SJCRH30 (cell line): ENCODE measurements around the gene RSL1D1. TPM values are rescaled to one million over a fixed set of nuclear protein-coding genes. Genes with fewer than 3 reads are reported as not detected.
A peak's percentile ranks its signal among the peaks of the same experiment; 100 is the strongest.

Experiments
- DNase-seq, 2 experiments: peaks; one replicate each; pipeline ENCODE4 v3.0.0-alpha.2; 2015 to 2020
- H3K27ac ChIP-seq: fragments of 250-450 bp; sonication (Bioruptor Pico); 2 replicates; pipeline ENCODE4 v1.5.1; 2020; ENCODE audit warnings: mild to moderate bottlenecking, moderate library complexity
- H3K27me3 ChIP-seq: fragments of 250-450 bp; sonication (Bioruptor Pico); 2 replicates; pipeline ENCODE4 v1.5.1; 2020; ENCODE audit warnings: mild to moderate bottlenecking, moderate library complexity
- H3K36me3 ChIP-seq: fragments of 250-450 bp; sonication (Bioruptor Pico); 2 replicates; pipeline ENCODE4 v1.5.1; 2020; ENCODE audit warnings: mild to moderate bottlenecking, moderate library complexity
- H3K4me1 ChIP-seq: fragments of 250-450 bp; sonication (Bioruptor Pico); 2 replicates; pipeline ENCODE4 v1.5.1; 2020; ENCODE audit warnings: mild to moderate bottlenecking, moderate library complexity
- H3K4me3 ChIP-seq: fragments of 250-450 bp; sonication (Bioruptor Pico); 2 replicates; pipeline ENCODE4 v1.5.1; 2020; ENCODE audit warnings: mild to moderate bottlenecking, moderate library complexity
- H3K9me3 ChIP-seq: fragments of 250-450 bp; sonication (Bioruptor Pico); replicated peaks from 2 replicates; pipeline ENCODE4 v1.5.1; 2020; ENCODE audit warnings: mild to moderate bottlenecking, moderate library complexity
- total RNA-seq: library from RNA; depleted of rRNA; stranded (reverse); fragments of >200 nt; shearing (Covaris generic); gene quantifications from 2 replicates; pipeline ENCODE4 v1.2.3, GENCODE V29; 2014; rRNA removed

The RSL1D1 gene
- total RNA-seq, result 297 and 349 TPM in 2 replicates

DNA sequence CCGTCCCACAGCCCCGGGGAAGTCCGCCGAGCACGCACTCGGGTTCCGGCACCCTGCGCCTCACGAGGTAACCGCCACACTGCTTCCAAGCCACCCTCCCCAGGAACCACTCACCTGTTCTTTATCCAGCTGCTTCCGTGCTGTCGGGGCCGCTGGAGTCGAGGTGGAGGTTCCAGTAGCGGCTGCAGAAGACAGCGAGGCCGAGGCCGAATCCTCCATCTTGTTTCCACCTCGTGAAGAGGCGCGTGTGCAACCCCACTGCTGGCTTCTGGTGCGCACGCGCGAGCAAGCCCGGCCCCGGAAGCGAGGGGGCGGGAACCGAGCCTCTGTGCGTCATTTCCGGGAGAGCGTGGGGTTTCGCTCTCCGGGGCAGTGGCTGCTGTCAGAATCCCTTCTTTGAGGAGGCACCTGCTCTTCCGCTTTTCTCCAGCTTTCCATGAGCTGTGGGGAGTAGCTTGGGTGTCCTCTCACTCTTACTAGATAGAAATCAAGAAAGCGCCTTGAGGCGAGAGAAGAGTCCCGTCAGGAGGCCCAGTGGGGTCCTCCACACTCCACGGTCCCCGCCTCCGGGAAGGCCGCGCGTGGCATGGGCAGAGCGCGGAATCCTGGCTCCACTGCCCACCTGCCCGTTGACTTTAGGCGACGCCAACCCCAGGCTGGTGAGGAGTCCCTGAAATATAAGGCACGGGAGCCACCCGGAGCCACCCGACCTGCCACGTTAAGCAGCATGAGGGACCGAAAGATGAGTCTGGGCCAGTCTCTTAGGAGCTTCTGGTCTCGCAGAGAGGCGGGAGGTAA, at the start of gene RSL1D1:
TSS of gene RSL1D1 (minus strand) at position 249 of the 798 bp plus-strand sequence. CDS start at position 219, 30 bp downstream.
- peaks cover 36% of the 10 kb centered on the region for H3K36me3 ChIP-seq

GRCh38 chr16:11901091-11901490, 49.7 kb upstream of the RSL1D1 start:
- DNase-seq, result no peak
- no peaks in the 10 kb centered on the region for H3K9me3 ChIP-seq
- H3K4me1 ChIP-seq, result no peaks in the 10 kb centered on the region
- no peaks in the 10 kb centered on the region for H3K27me3 ChIP-seq
- peaks cover 21% of the 10 kb centered on the region; the same call in 1 of the 2 replicates for H3K36me3 ChIP-seq
- no peak overlapping the region for H3K27ac ChIP-seq
- H3K4me3 ChIP-seq, result no peak overlapping the region

More for the DNA sequence above, at the start of gene RSL1D1:
- peak within 1 kb of the TSS; percentile 95 for H3K4me3 ChIP-seq
- H3K4me1 ChIP-seq, result 0 out of 2 replicates have a peak, but pooled peaks cover 4% of the 10 kb centered on the region
- H3K9me3 ChIP-seq, result no peaks in the 10 kb centered on the region
- peak; percentile 85 to 92 for DNase-seq
- H3K27me3 ChIP-seq, result no peaks in the 10 kb centered on the region
- H3K27ac ChIP-seq, result peak within 1 kb of the TSS; percentile 86

GRCh38 chr16:11896486-11897176, 45.3 kb upstream of the RSL1D1 start:
- Histone ChIP-seq H3K4me3 (no peak overlapping the region), H3K27me3 (no peaks in the 10 kb centered on the region), H3K9me3 (no peaks in the 10 kb centered on the region), H3K36me3 (peaks cover 35% of the 10 kb centered on the region), H3K27ac (no peak overlapping the region), H3K4me1 (no peaks in the 10 kb centered on the region)
- no peak for DNase-seq

GRCh38 chr16:11893571-11893970, 42.2 kb upstream of the RSL1D1 start:
- peaks cover 43% of the 10 kb centered on the region for H3K36me3 ChIP-seq
- DNase-seq, result no peak
- H3K9me3 ChIP-seq, result no peaks in the 10 kb centered on the region
- H3K4me1 ChIP-seq, result no peaks in the 10 kb centered on the region
- no peaks in the 10 kb centered on the region for H3K27me3 ChIP-seq
- no peak overlapping the region for H3K27ac ChIP-seq
- no peak overlapping the region for H3K4me3 ChIP-seq

DNA sequence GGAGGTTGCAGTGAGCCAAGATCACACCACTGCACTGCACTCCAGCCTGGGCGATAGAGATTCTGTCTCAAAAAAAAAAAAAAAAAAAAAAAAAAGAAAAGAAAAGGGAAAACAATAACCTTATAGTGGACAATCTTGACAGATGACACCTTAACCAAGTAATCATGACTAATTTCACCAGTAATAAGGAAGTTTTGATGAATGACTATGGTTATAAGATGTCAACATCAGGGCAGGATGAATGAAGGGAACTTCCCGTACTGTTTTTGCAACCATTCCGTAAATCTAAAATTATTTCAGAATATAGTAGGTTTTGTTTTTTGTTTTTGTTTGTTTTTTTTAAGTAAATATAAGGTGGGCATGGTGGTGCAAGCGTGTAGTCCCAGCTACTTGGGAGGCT, 41.4 kb upstream of the RSL1D1 start:
- H3K4me1 ChIP-seq, result no peaks in the 10 kb centered on the region
- no peaks in the 10 kb centered on the region for H3K27me3 ChIP-seq
- no peak overlapping the region for H3K27ac ChIP-seq
- H3K4me3 ChIP-seq, result no peak overlapping the region
- H3K9me3 ChIP-seq, result no peaks in the 10 kb centered on the region
- peaks cover 40% of the 10 kb centered on the region for H3K36me3 ChIP-seq
- DNase-seq, result no peak

DNA sequence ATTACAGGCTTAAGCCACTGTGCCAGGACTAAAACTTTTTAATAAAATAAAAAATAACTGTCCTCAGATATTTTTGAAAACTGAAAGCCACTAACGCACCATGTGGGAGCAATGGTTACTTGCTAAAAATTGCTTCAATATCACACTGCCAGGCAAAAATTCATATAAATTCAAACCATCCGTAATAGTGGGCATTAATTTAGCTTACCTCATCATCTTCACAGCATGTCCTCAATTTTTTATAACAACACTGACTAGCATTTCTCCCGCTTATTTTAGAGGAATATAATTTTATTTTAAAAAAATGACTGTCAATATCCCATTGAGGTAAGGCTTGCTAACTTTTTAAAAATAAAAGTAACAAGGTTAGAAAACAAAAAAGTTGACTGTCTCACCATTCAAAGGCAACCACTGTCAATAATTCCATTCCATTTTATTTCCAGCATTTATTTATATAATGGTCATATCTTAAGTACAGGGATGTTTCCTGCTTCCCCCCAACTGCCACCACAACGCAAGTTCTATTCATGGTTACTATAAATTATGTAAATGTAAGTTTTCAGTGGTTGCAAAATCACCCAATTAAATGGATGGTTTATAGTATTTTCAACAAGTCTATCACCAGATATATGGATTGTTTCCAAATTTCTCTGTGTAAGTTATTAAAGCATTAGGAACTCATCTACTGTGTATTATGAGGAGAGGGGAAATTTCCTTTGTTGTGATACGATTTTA, 39.1 kb upstream of the RSL1D1 start:
- no peak overlapping the region for H3K4me3 ChIP-seq

DNA sequence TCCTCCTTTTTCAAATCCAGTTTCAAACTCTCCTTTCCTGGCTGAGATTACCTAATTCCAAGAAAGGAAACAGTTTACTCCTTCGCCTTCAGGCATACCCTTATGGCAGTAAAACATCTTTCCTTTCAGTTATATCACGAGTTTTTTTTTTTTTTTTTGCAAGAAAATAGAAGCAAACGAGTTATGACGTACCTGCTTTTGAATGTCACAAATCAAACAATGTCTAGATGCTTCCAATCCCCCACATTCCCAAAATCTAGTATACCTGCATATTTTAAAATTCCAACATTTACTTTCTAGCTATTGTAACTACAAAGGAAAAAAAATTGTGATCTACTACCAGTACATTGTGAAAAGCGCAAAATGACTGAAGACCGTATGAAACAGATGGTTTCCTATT, 35.5 kb upstream of the RSL1D1 start:
- Histone ChIP-seq H3K27me3 (no peaks in the 10 kb centered on the region), H3K27ac (no peak overlapping the region), H3K9me3 (no peaks in the 10 kb centered on the region), H3K4me3 (no peak overlapping the region), H3K4me1 (no peaks in the 10 kb centered on the region), H3K36me3 (peaks cover 55% of the 10 kb centered on the region)
- DNase-seq, result no peak

More for the DNA sequence above, 39.1 kb upstream of the RSL1D1 start:
- DNase-seq, result no peak
- Histone ChIP-seq H3K27me3 (no peaks in the 10 kb centered on the region), H3K27ac (no peak overlapping the region), H3K4me1 (no peaks in the 10 kb centered on the region), H3K9me3 (no peaks in the 10 kb centered on the region), H3K36me3 (peaks cover 49% of the 10 kb centered on the region)

DNA sequence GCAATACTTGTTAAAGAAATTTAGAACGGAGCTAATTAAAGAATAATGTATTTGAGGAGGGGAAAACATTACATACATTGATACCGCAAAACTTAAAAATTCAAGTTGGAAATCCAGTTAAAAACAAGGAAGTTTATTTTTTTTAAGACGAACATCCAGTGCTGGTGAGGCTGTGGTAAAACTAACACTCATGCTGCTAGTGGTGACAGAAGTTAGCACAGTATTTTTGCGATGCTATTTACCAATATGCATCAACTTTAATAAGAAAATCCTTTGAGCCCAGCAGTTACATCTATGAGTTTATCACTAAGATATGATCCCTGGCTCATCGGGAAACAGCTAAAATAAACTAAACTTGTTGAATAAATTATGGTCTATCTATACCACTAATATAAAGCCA, 32.7 kb upstream of the RSL1D1 start:
- no peaks in the 10 kb centered on the region for H3K4me1 ChIP-seq
- no peak overlapping the region for H3K27ac ChIP-seq
- no peaks in the 10 kb centered on the region for H3K9me3 ChIP-seq
- DNase-seq, result no peak
- no peaks in the 10 kb centered on the region for H3K27me3 ChIP-seq
- peaks cover 56% of the 10 kb centered on the region for H3K36me3 ChIP-seq
- no peak overlapping the region for H3K4me3 ChIP-seq

GRCh38 chr16:11880007-11880406, 28.7 kb upstream of the RSL1D1 start:
- no peaks in the 10 kb centered on the region for H3K9me3 ChIP-seq
- peaks cover 62% of the 10 kb centered on the region for H3K36me3 ChIP-seq
- no peak overlapping the region for H3K4me3 ChIP-seq
- no peak for DNase-seq
- no peaks in the 10 kb centered on the region for H3K27me3 ChIP-seq
- no peak overlapping the region for H3K27ac ChIP-seq
- no peaks in the 10 kb centered on the region for H3K4me1 ChIP-seq

DNA sequence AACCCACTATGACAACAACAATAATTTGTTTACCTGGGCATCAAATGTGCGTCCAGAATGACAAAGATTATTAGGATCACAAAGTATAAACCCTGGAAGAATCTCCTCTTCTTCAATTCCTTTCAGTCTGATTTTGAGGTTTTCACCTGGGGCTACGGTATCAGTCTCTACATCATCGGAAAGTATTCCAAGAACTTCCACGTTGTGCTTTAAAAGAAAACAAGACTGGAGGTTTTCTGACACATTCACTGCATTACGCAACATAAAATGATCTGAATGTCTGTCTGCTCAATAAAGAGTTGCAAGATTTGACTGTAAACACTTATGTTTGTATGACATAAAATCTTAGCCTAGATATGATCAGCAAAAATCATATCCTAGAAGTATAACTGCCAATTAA, 26.0 kb upstream of the RSL1D1 start:
- Histone ChIP-seq H3K4me1 (no peaks in the 10 kb centered on the region), H3K27ac (no peak overlapping the region), H3K9me3 (no peaks in the 10 kb centered on the region), H3K27me3 (no peaks in the 10 kb centered on the region), H3K4me3 (no peak overlapping the region), H3K36me3 (peaks cover 67% of the 10 kb centered on the region)
- no peak for DNase-seq

DNA sequence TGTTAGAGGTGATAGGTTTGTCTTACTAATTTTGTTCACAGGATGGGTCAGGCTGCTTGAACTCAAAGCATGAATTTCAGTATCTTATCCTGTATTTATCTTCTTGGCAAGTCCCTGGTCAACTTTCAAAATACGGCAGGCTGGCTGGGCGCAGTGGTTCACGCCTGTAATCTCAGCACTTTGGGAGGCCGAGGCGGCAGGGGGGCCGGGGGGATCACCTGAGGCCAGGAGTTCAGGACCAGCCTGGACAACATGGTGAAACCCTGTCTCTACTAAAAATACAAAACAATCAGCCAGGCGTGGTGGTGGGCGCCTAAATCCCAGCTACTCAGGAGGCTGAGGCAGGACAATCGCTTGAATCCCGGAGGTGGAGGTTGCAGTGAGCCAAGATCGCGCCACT, 25.0 kb upstream of the RSL1D1 start:
- no peak for DNase-seq
- Histone ChIP-seq H3K4me1 (no peaks in the 10 kb centered on the region), H3K36me3 (peaks cover 69% of the 10 kb centered on the region), H3K27ac (no peak overlapping the region), H3K9me3 (no peaks in the 10 kb centered on the region), H3K4me3 (no peak overlapping the region), H3K27me3 (no peaks in the 10 kb centered on the region)

GRCh38 chr16:11875721-11876120, 24.4 kb upstream of the RSL1D1 start:
- H3K36me3 ChIP-seq, result peaks cover 74% of the 10 kb centered on the region
- H3K4me1 ChIP-seq, result no peaks in the 10 kb centered on the region
- no peak overlapping the region for H3K27ac ChIP-seq
- no peak for DNase-seq
- H3K4me3 ChIP-seq, result no peak overlapping the region
- no peaks in the 10 kb centered on the region for H3K9me3 ChIP-seq
- no peaks in the 10 kb centered on the region for H3K27me3 ChIP-seq

- peaks cover 58% of the 10 kb centered on the region for H3K36me3 ChIP-seq
- H3K4me1 ChIP-seq, result peaks cover 3% of the 10 kb centered on the region; the same call in 1 of the 2 replicates
- DNase-seq, result peak; percentile 5 to 12
- no peak overlapping the region for H3K4me3 ChIP-seq
- no peaks in the 10 kb centered on the region for H3K9me3 ChIP-seq
- H3K27ac ChIP-seq, result no peak overlapping the region
- no peaks in the 10 kb centered on the region for H3K27me3 ChIP-seq
These were observed 19.9 kb upstream of the RSL1D1 start for GRCh38 chr16:11871193-11871592.

DNA sequence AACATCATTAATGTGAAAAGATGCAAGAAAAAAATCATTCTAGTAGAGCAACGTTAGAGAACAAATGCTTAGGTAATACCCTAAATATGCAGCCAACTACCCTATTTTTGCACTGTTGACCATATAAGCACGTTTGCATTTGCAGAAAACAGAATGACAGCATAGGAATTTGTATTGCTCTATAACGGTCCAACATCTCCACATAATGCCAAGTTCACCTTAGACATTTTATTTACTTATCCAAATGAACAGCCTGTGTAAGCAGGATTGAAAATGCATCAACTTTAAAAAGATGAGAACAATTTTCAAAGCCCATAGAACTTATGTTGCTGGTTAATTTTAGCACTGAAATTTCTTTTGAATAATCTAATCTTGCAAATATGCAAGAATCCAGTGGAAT, 19.1 kb upstream of the RSL1D1 start:
- DNase-seq, result no peak
- peaks cover 50% of the 10 kb centered on the region for H3K36me3 ChIP-seq
- H3K9me3 ChIP-seq, result no peaks in the 10 kb centered on the region

More for the DNA sequence above, 19.1 kb upstream of the RSL1D1 start:
- H3K27ac ChIP-seq, result no peak overlapping the region
- H3K4me3 ChIP-seq, result no peak overlapping the region
- peaks cover 3% of the 10 kb centered on the region; the same call in 1 of the 2 replicates for H3K4me1 ChIP-seq
- H3K27me3 ChIP-seq, result no peaks in the 10 kb centered on the region
